GM12891 (cell line): ENCODE results near the gene SLC3A2.

Source experiments
- POLR2A ChIP-seq: IDR thresholded peaks from 2 replicates; pipeline ENCODE4 v1.6.1; 2011; ENCODE audit warnings: low read depth, low read length, control low read depth
- POLR2AphosphoS5 ChIP-seq: IDR thresholded peaks from 2 replicates; pipeline ENCODE4 v1.6.1; 2011; ENCODE audit warnings: low read depth, low read length, control low read depth
- TAF1 ChIP-seq: IDR thresholded peaks from 2 replicates; pipeline ENCODE4 v1.6.1; 2011; ENCODE audit warnings: low read depth, low read length, control low read depth

GRCh38 chr11:62919476-62919875 is 38.8 kb downstream of the SLC3A2 start:
- TF ChIP-seq POLR2A (no peak), TAF1 (no peak), POLR2AphosphoS5 (no peak)
